Measurements from ENCODE around the gene CRYL1.

The CRYL1 gene

GRCh38 chr13:20411638-20412342, 113.9 kb downstream of the CRYL1 start:
- TF ChIP-seq CTCF (IDR thresholded peaks at IDR 0.05; ENCODE audit: insufficient read depth, low read length, poor library complexity, severe bottlenecking), result no peak
- no peak for TF ChIP-seq EZH2phosphoT487 (conservative IDR thresholded peaks at IDR 0.05; ENCODE audit: low read length)
- H3K9ac ChIP-seq (ENCODE audit: low read length), result no peak overlapping the region
- H3K9me3 ChIP-seq (ENCODE audit: insufficient read depth, low read length), result no peaks in the 10 kb centered on the region
- H4K20me1 ChIP-seq (ENCODE audit: low read depth, low read length), result no peaks in the 10 kb centered on the region
- no peak overlapping the region for H2AFZ ChIP-seq (ENCODE audit: low read depth, low read length, severe bottlenecking)
- H3K9me2 ChIP-seq (replicated peaks; ENCODE audit: insufficient read depth, low read length), result no peaks in the 10 kb centered on the region
- H3K27me3 ChIP-seq (ENCODE audit: low read length), result no peaks in the 10 kb centered on the region
- H3F3A ChIP-seq (ENCODE audit: insufficient read depth), result no peaks in the 10 kb centered on the region
- H3K79me2 ChIP-seq (ENCODE audit: insufficient read depth, low read length), result no peaks in the 10 kb centered on the region
- H3K27ac ChIP-seq (ENCODE audit: low read depth, low read length), result no peak overlapping the region
- H3K36me3 ChIP-seq (ENCODE audit: low read length), result no peaks in the 10 kb centered on the region
- H3K4me3 ChIP-seq (ENCODE audit: insufficient read depth, low read length, poor library complexity, severe bottlenecking), result no peak overlapping the region
- no peak overlapping the region for H3K4me2 ChIP-seq (ENCODE audit: low read depth, low read length, poor library complexity, severe bottlenecking)

- Histone ChIP-seq H3K9ac (ENCODE audit: low read length) (no peak overlapping the region), H2AFZ (ENCODE audit: low read depth, low read length, severe bottlenecking) (no peak overlapping the region), H3K79me2 (ENCODE audit: insufficient read depth, low read length) (no peaks in the 10 kb centered on the region), H3K36me3 (ENCODE audit: low read length) (no peaks in the 10 kb centered on the region), H3K9me2 (replicated peaks; ENCODE audit: insufficient read depth, low read length) (no peaks in the 10 kb centered on the region), H3K9me3 (ENCODE audit: insufficient read depth, low read length) (no peaks in the 10 kb centered on the region), H3K27me3 (ENCODE audit: low read length) (no peaks in the 10 kb centered on the region), H3F3A (ENCODE audit: insufficient read depth) (no peaks in the 10 kb centered on the region), H3K4me2 (ENCODE audit: low read depth, low read length, poor library complexity, severe bottlenecking) (no peak overlapping the region), H3K27ac (ENCODE audit: low read depth, low read length) (no peak overlapping the region), H4K20me1 (ENCODE audit: low read depth, low read length) (no peaks in the 10 kb centered on the region), H3K4me3 (ENCODE audit: insufficient read depth, low read length, poor library complexity, severe bottlenecking) (no peak overlapping the region)
- TF ChIP-seq CTCF (IDR thresholded peaks at IDR 0.05; ENCODE audit: insufficient read depth, low read length, poor library complexity, severe bottlenecking) (no peak), EZH2phosphoT487 (conservative IDR thresholded peaks at IDR 0.05; ENCODE audit: low read length) (no peak)
Observed at GRCh38 chr13:20410726-20411125, 114.9 kb downstream of the CRYL1 start.

GRCh38 chr13:20408181-20408580, 117.5 kb downstream of the CRYL1 start:
- H3K4me3 ChIP-seq (ENCODE audit: insufficient read depth, low read length, poor library complexity, severe bottlenecking), result no peak overlapping the region
- TF ChIP-seq CTCF (IDR thresholded peaks at IDR 0.05; ENCODE audit: insufficient read depth, low read length, poor library complexity, severe bottlenecking), result no peak
- TF ChIP-seq EZH2phosphoT487 (conservative IDR thresholded peaks at IDR 0.05; ENCODE audit: low read length), result no peak
- no peaks in the 10 kb centered on the region for H3K9me2 ChIP-seq (replicated peaks; ENCODE audit: insufficient read depth, low read length)

More at GRCh38 chr13:20408181-20408580, 117.5 kb downstream of the CRYL1 start:
- Histone ChIP-seq H2AFZ (ENCODE audit: low read depth, low read length, severe bottlenecking) (no peak overlapping the region), H4K20me1 (ENCODE audit: low read depth, low read length) (no peaks in the 10 kb centered on the region), H3K79me2 (ENCODE audit: insufficient read depth, low read length) (no peaks in the 10 kb centered on the region), H3K27me3 (ENCODE audit: low read length) (no peaks in the 10 kb centered on the region), H3K27ac (ENCODE audit: low read depth, low read length) (no peak overlapping the region), H3K4me2 (ENCODE audit: low read depth, low read length, poor library complexity, severe bottlenecking) (no peak overlapping the region), H3K9ac (ENCODE audit: low read length) (no peak overlapping the region), H3K36me3 (ENCODE audit: low read length) (no peaks in the 10 kb centered on the region), H3F3A (ENCODE audit: insufficient read depth) (no peaks in the 10 kb centered on the region), H3K9me3 (ENCODE audit: insufficient read depth, low read length) (no peaks in the 10 kb centered on the region)

Measured in SU-DHL-6 (cell line).